Subcutaneous adipose tissue (tissue), 4 donors: ENCODE measurements around the gene ZNF503. TPM values are rescaled to one million over a fixed set of nuclear protein-coding genes. Genes with fewer than 3 reads are reported as not detected.

Source experiments
- total RNA-seq, 4 donors: library from RNA; depleted of rRNA; stranded (reverse); fragments of >200 nt; gene quantifications; one replicate each; pipeline ENCODE4 v1.1.0, GENCODE V29; 2016
- TF ChIP-seq, protein P1 (sequence below): fragments of 450-650 bp; IDR thresholded peaks from one replicate; pipeline ENCODE4 v1.5.1; 2016; ENCODE audit warnings: low read depth, mild to moderate bottlenecking, control low read depth, antibody characterized with exemption, moderate library complexity

ZNF503 gene
- total RNA-seq, 4 donors from 2014 or later = 4.1 to 9.2 (median 7.1) TPM

DNA sequence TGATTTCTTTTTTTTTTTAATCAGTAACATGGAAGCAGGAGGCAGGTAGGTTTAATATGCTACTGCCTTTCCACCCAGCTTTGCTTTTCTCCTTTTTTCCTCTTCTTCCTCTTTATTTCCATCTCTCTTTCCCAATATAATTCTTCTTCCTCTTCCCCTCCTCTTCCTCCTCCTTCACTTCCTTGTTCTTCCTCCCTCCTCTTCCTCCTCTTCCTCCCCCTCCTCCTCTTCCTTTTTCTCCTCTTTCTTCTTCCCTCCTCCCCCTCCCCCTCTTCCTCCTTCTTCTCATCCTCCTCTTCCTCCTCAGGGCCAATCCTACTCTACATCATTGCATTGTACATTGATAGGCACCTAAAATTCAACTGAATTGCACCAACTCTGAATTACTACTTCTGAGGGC lies 11.4 kb downstream of the ZNF503 start:
- TF ChIP-seq, protein P1, sequence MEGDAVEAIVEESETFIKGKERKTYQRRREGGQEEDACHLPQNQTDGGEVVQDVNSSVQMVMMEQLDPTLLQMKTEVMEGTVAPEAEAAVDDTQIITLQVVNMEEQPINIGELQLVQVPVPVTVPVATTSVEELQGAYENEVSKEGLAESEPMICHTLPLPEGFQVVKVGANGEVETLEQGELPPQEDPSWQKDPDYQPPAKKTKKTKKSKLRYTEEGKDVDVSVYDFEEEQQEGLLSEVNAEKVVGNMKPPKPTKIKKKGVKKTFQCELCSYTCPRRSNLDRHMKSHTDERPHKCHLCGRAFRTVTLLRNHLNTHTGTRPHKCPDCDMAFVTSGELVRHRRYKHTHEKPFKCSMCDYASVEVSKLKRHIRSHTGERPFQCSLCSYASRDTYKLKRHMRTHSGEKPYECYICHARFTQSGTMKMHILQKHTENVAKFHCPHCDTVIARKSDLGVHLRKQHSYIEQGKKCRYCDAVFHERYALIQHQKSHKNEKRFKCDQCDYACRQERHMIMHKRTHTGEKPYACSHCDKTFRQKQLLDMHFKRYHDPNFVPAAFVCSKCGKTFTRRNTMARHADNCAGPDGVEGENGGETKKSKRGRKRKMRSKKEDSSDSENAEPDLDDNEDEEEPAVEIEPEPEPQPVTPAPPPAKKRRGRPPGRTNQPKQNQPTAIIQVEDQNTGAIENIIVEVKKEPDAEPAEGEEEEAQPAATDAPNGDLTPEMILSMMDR = no peak

DNA sequence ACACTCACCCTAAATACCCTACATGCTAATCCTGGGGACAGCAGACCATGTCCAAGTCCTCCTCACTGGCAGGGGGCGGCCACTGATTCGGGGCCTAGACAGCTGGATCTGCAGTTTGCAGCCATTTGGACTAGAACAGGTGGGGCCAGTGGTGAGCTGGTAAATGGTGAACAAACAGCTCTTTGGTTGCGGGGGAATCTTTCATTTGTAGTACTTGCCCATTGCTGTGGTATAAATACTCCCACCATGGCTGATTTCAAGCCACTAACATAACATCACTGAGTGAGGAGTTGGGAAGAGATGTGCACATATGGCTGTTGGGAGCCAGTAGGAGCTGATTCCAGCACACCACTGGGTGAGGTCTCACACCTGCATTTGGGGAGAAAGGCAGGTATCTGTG lies 13.5 kb downstream of the ZNF503 start:
- TF ChIP-seq, protein P1 = no peak

DNA sequence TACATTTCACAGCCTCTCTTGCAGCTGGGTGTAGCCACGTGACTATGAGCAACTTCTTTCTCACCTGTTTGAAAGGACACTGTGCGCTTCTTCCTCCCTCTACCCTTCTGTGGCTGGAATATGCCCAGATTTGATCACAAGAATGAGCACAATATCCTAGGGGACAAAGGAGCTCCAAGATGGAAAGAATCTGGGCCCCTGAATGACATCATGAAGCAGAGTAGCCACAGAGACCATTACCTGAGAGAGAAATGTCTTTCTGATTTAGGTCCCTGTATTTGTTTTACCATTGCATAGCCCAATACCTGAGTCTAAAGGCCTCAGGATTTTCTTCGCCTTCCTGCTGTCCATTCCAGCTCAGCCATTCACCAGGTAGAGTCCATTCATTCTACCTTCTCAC lies 15.4 kb downstream of the ZNF503 start:
- TF ChIP-seq, protein P1 = no peak

DNA sequence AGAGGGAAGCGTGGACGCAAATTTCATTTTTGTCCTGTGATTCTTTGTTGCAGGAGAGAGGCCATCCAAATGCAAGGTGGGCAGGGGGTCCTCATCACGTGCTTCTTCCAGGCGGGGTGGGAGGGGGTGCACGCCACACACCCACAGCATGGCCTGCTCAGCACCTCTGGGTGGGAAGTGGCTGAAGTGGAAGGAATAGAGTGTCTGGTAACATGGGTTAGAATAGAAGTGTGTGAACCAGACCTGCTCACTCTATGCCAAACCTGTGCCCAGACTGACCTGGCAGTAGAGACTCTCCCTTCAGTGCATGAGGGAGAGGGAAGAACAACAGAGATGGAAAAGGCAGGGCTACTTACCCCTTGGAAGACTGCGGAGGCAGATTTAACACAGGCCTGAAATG lies 21.7 kb downstream of the ZNF503 start:
- TF ChIP-seq, protein P1 = no peak

DNA sequence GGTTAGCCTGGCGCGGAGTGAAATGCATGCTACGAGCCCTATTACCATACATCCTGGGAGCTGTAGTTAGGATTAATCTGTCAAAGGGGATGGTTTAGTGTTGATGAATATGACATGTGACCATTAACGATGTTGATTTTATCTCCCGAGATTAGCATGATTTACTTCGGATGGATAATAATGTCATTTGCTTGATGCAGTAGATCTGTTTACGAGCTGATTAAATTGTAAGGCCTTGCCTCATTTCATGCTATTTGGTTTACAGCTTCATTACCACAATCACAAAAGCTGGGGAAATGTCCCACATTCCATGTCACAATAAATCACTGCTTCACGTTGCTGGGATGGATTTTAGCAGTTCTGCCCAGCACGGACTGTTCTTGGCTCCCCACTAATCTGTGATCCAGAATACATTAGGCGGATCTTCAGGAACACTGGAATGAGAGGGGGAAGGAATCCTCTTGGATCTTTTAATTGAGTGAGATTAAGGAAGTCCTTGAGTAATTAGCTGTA lies 22.3 kb downstream of the ZNF503 start:
- TF ChIP-seq, protein P1 = no peak

DNA sequence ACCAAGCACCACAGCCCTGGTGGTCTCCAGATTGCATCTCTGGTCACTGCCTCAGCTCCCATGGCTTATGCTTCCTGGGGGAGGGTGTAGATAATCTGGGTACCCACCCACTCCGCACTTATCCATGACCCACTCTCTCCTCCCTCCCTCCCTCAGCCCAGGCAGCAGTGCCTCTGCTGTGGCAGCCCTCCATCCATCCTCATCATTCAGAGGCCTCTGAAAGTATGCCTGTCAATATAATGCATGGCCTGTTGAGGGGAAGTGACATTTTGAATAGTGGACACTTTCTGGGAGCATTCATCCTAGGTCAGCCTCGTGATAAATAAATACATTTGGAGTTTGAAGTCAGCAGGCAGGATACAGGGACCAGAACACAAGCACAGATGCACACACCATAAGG lies 23.2 kb downstream of the ZNF503 start:
- TF ChIP-seq, protein P1 = no peak

DNA sequence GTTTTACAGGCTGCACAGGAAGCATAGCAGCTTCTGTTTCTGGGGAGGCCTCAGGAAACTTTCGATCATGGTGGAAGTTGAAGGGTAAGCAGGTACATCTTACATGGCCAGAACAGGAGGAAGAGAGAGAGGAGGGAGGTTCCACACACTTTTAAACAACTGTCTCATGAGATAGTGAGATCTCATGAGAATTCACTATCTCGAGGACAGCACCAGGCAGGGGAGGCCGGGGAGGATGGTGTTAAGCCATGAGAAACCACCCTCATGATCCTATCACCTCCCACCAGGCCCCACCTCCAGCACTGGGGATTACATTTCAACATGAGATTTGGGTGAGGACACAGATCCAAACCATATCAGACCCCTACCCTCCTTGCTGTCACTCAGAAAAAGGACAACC lies 23.7 kb downstream of the ZNF503 start:
- TF ChIP-seq, protein P1 = no peak
